Measurements from ENCODE around the gene LILRA5.

- no peak for TF ChIP-seq CTCF (IDR thresholded peaks at IDR 0.05; ENCODE audit: low read length)
- no peak for TF ChIP-seq EZH2 (optimal IDR thresholded peaks at IDR 0.05; ENCODE audit: low read depth, low read length)
- no peak for TF ChIP-seq EZH2phosphoT487 (IDR thresholded peaks at IDR 0.05; ENCODE audit: low read length)
These were observed 2.4 kb downstream of the LILRA5 start for GRCh38 chr19:54310543-54310942.
